ENCODE results near the gene NRIP1.

DNA sequence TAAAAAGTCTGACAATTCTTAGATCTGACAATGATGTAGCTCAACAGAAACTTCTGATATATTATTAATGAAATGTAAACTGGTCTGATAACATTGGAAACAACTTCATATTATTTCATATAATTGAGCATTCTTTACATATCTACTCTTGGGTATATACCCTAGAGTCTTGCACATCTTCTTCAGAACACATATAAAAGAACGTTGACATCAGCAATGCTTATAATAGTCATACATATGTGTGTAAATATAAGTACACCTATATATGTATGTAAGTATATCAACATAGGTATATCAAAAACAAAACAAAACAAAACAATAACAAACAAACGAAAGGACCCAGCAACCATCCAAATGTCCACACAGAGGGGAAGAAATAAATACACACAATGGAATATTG is 38.4 kb downstream of the NRIP1 start:
- TF ChIP-seq, protein P1, sequence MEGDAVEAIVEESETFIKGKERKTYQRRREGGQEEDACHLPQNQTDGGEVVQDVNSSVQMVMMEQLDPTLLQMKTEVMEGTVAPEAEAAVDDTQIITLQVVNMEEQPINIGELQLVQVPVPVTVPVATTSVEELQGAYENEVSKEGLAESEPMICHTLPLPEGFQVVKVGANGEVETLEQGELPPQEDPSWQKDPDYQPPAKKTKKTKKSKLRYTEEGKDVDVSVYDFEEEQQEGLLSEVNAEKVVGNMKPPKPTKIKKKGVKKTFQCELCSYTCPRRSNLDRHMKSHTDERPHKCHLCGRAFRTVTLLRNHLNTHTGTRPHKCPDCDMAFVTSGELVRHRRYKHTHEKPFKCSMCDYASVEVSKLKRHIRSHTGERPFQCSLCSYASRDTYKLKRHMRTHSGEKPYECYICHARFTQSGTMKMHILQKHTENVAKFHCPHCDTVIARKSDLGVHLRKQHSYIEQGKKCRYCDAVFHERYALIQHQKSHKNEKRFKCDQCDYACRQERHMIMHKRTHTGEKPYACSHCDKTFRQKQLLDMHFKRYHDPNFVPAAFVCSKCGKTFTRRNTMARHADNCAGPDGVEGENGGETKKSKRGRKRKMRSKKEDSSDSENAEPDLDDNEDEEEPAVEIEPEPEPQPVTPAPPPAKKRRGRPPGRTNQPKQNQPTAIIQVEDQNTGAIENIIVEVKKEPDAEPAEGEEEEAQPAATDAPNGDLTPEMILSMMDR (IDR thresholded peaks at IDR 0.05; ENCODE audit: low read depth, low read length) = no peak
- TF ChIP-seq EZH2phosphoT487 (IDR thresholded peaks at IDR 0.05; ENCODE audit: low read depth) = no peak
